ENCODE results near the gene VILL.

VILL gene

GRCh38 chr3:38000242-38000916 is 9.8 kb downstream of the VILL start:
- H3K36me3 ChIP-seq = no peaks in the 10 kb centered on the region
- H3K4me1 ChIP-seq = no peaks in the 10 kb centered on the region
- no peaks in the 10 kb centered on the region for H3K9me3 ChIP-seq
- no peak for TF ChIP-seq CTCF (IDR thresholded peaks at IDR 0.05; ENCODE audit: low read depth, low read length)
- no peak for DNase-seq
- no peak overlapping the region for H3K4me3 ChIP-seq (ENCODE audit: low read depth, low read length)
- H3K27me3 ChIP-seq = no peaks in the 10 kb centered on the region

GRCh38 chr3:38000965-38001455 is 10.4 kb downstream of the VILL start:
- H3K9me3 ChIP-seq = no peaks in the 10 kb centered on the region
- no peak for TF ChIP-seq CTCF (IDR thresholded peaks at IDR 0.05; ENCODE audit: low read depth, low read length)
- DNase-seq = no peak
- no peaks in the 10 kb centered on the region for H3K36me3 ChIP-seq
- no peaks in the 10 kb centered on the region for H3K4me1 ChIP-seq
- H3K4me3 ChIP-seq (ENCODE audit: low read depth, low read length) = no peak overlapping the region
- H3K27me3 ChIP-seq = no peaks in the 10 kb centered on the region

- Histone ChIP-seq H3K9me3 (no peaks in the 10 kb centered on the region), H3K4me1 (no peaks in the 10 kb centered on the region), H3K27me3 (no peaks in the 10 kb centered on the region), H3K4me3 (ENCODE audit: low read depth, low read length) (no peak overlapping the region), H3K36me3 (no peaks in the 10 kb centered on the region)
- DNase-seq = no peak
- TF ChIP-seq CTCF (IDR thresholded peaks at IDR 0.05; ENCODE audit: low read depth, low read length) = peak; percentile 23
Observed at GRCh38 chr3:38001456-38002081, 11.0 kb downstream of the VILL start.

- Histone ChIP-seq H3K9me3 (no peaks in the 10 kb centered on the region), H3K4me3 (ENCODE audit: low read depth, low read length) (no peak overlapping the region), H3K4me1 (no peaks in the 10 kb centered on the region), H3K27me3 (no peaks in the 10 kb centered on the region), H3K36me3 (no peaks in the 10 kb centered on the region)
- no peak for TF ChIP-seq CTCF (IDR thresholded peaks at IDR 0.05; ENCODE audit: low read depth, low read length)
- no peak for DNase-seq
Observed at GRCh38 chr3:38002291-38002876, 11.8 kb downstream of the VILL start.

- Histone ChIP-seq H3K27me3 (no peaks in the 10 kb centered on the region), H3K4me1 (no peaks in the 10 kb centered on the region), H3K36me3 (no peaks in the 10 kb centered on the region), H3K4me3 (ENCODE audit: low read depth, low read length) (no peak overlapping the region), H3K9me3 (no peaks in the 10 kb centered on the region)
- TF ChIP-seq CTCF (IDR thresholded peaks at IDR 0.05; ENCODE audit: low read depth, low read length) = no peak
- DNase-seq = no peak
Observed at GRCh38 chr3:38002940-38003339, 12.4 kb downstream of the VILL start.

GRCh38 chr3:38003371-38003816 is 12.8 kb downstream of the VILL start:
- no peak overlapping the region for H3K4me3 ChIP-seq (ENCODE audit: low read depth, low read length)
- no peaks in the 10 kb centered on the region for H3K9me3 ChIP-seq
- H3K36me3 ChIP-seq = no peaks in the 10 kb centered on the region
- no peaks in the 10 kb centered on the region for H3K4me1 ChIP-seq
- DNase-seq = peak; percentile 45
- peak; percentile 63 for TF ChIP-seq CTCF (IDR thresholded peaks at IDR 0.05; ENCODE audit: low read depth, low read length)
- no peaks in the 10 kb centered on the region for H3K27me3 ChIP-seq
